Measurements from ENCODE around the gene THAP4. TPM values are rescaled to one million over a fixed set of nuclear protein-coding genes. Genes with fewer than 3 reads are reported as not detected.

The THAP4 gene
- total and polyA plus RNA-seq, 2 of the 13 experiments (the other 11 are each of a cell fraction or from before 2014, with no cell fraction given), result 59.7 to 75.7 TPM

- TF ChIP-seq TFDP1 (CRISPR knock-in tag; IDR thresholded peaks at IDR 0.05; ENCODE audit: borderline replicate concordance) (peak; percentile 57; the same call in 1 of the 2 replicates), TEAD2 (CRISPR knock-in tag; IDR thresholded peaks at IDR 0.05) (no peak), ZSCAN20 (CRISPR knock-in tag; IDR thresholded peaks at IDR 0.05; ENCODE audit: borderline replicate concordance) (peak; percentile 89; the same call in 1 of the 2 replicates), ZNF782 (CRISPR knock-in tag; IDR thresholded peaks at IDR 0.05; ENCODE audit: borderline replicate concordance) (no peak), SMARCC2 (IDR thresholded peaks at IDR 0.05) (no peak), FOXK2 (IDR thresholded peaks at IDR 0.05) (no peak), ZNF576 (CRISPR knock-in tag; IDR thresholded peaks at IDR 0.05) (no peak), ZNF205 (CRISPR knock-in tag; IDR thresholded peaks at IDR 0.05) (0 out of 2 replicates have a peak, but pooled peaks have one; percentile 39), ZNF407 (CRISPR knock-in tag; IDR thresholded peaks at IDR 0.05; ENCODE audit: not compliant biosample characterization) (no peak), ZXDC (CRISPR knock-in tag; IDR thresholded peaks at IDR 0.05) (no peak), NONO (IDR thresholded peaks at IDR 0.05) (no peak), NONO (CRISPR knock-in tag; conservative IDR thresholded peaks at IDR 0.05) (no peak; the same call in 1 of the 2 replicates), ZNF83 (CRISPR knock-in tag; IDR thresholded peaks at IDR 0.05; ENCODE audit: borderline replicate concordance) (no peak), ZKSCAN5 (CRISPR knock-in tag; IDR thresholded peaks at IDR 0.05) (no peak; the same call in 1 of the 2 replicates), ZNF33A (CRISPR knock-in tag; IDR thresholded peaks at IDR 0.05; ENCODE audit: borderline replicate concordance) (no peak), XRCC5 (optimal IDR thresholded peaks at IDR 0.05; ENCODE audit: low read length) (peak; percentile 82), ZNF883 (CRISPR knock-in tag; IDR thresholded peaks at IDR 0.05; ENCODE audit: not compliant biosample characterization) (no peak), PRMT3 (CRISPR knock-in tag; IDR thresholded peaks at IDR 0.05; ENCODE audit: borderline replicate concordance, low read depth) (no peak)
Measured at GRCh38 chr2:241653210-241653750, 16.3 kb upstream of the THAP4 start (continued).
